Natural killer cell (primary cell): Measurements from ENCODE around the gene CHTF18. TPM values are rescaled to one million over a fixed set of nuclear protein-coding genes. Genes with fewer than 3 reads are reported as not detected.

Experiments
- ATAC-seq, 3 donors: fragments of 150-1000 bp in 2 of 3; fragments of 200-7000 bp in 1 of 3; cut with Tn5 transposase; 1 replicate in 1 of 3; 2 replicates in 2 of 3; pipeline ENCODE4 v1.10.0; 2021; ENCODE audit warnings: mild to moderate bottlenecking in 2 of 3, moderate library complexity in 2 of 3
- DNase-seq, 2 donors: peaks; one replicate each; pipeline versions ENCODE4 v3.0.0 to v3.0.0-alpha.2; 2013 to 2021; ENCODE audit warnings: mixed read lengths in 1 of 2
- H3K27ac ChIP-seq: one replicate; pipeline ENCODE4 v1.5.1; 2013; ENCODE audit warnings: mild to moderate bottlenecking, low read length
- H3K27me3 ChIP-seq: one replicate; pipeline ENCODE4 v1.6.1; 2013; ENCODE audit warnings: low read length; ENCODE audit not compliant: control insufficient read depth, insufficient read depth
- H3K36me3 ChIP-seq: one replicate; pipeline ENCODE4 v1.6.1; 2013; ENCODE audit warnings: low read length; ENCODE audit not compliant: control insufficient read depth, insufficient read depth
- H3K4me1 ChIP-seq: one replicate; pipeline ENCODE4 v1.6.1; 2013; ENCODE audit warnings: low read length; ENCODE audit not compliant: control insufficient read depth, insufficient read depth
- H3K4me3 ChIP-seq: one replicate; pipeline ENCODE4 v1.5.1; 2013; ENCODE audit warnings: low read length
- H3K9me3 ChIP-seq: one replicate; pipeline ENCODE4 v1.6.1; 2013; ENCODE audit warnings: low read length; ENCODE audit not compliant: control insufficient read depth, insufficient read depth
- H3K27ac Mint-ChIP-seq, 2 donors: one replicate each; pipeline ENCODE4 v1.8.0; 2022; ENCODE audit warnings: mild to moderate bottlenecking in 2 of 2, mixed read lengths in 2 of 2, moderate library complexity in 1 of 2
- H3K27me3 Mint-ChIP-seq, 2 donors: one replicate each; pipeline ENCODE4 v1.8.0; 2022; ENCODE audit warnings: low read depth in 2 of 2, mixed read lengths in 2 of 2
- H3K36me3 Mint-ChIP-seq: one replicate; pipeline ENCODE4 v1.8.0; 2022; ENCODE audit warnings: mixed read lengths
- H3K4me1 Mint-ChIP-seq, 2 donors: one replicate each; pipeline ENCODE4 v1.8.0; 2022; ENCODE audit warnings: mixed read lengths in 2 of 2
- H3K4me3 Mint-ChIP-seq: one replicate; pipeline ENCODE4 v1.8.0; 2022; ENCODE audit warnings: mild to moderate bottlenecking, moderate library complexity, mixed read lengths
- H3K9me3 Mint-ChIP-seq, 2 donors: one replicate each; pipeline ENCODE4 v1.8.0; 2022; ENCODE audit warnings: mixed read lengths in 2 of 2
- WGBS: methylation state at CpG from one replicate; pipeline ENCODE4 v1.1.7; 2013; ENCODE audit warnings: missing lambda C conversion rate; ENCODE audit not compliant: insufficient coverage; 5-methylcytosine and 5-hydroxymethylcytosine counted together
- intact Hi-C: fragments of 100-400 bp; cut with micrococcal nuclease; formaldehyde crosslinking; loops from one replicate; pipeline ENCODE4 v1.14.2; 2022
- total RNA-seq, 4 donors: library from RNA; stranded (reverse); fragments of 120-200 nt in 1 of 4; gene quantifications; one replicate each; pipeline versions ENCODE4 v1.2.3 to v1.2.4, GENCODE V29; 2013 to 2022
- TF ChIP-seq, protein P1 (sequence below): fragments of 200-600 bp; IDR thresholded peaks from one replicate; pipeline ENCODE4 v1.8.0; 2022; ENCODE audit warnings: antibody characterized with exemption

The CHTF18 gene
- total RNA-seq, 3 donors from 2014 or later (not counting 1 experiment from before 2014, with no cell fraction given): 26.7 to 52.4 (median 40.5) TPM

DNA sequence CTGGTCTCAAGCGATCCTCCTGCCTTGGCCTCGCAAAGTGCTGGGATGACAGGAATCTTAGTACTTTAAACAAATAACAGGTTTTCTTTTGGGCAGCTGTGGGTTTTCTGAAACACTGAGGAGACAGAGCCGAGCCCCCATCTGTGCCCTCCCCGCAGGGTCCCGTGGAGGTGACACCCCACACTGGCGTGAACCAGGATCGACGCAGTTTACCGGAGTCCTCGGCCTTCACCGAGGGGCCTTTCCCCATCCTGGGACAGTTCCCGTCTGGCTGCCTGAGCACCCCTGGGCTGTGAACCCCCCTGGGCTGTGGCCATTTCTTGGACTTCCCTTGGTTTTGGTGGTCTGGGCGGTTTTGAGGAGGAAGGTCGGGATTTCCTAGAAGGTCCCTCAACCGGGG, 27.4 kb downstream of the CHTF18 start:
- no peak overlapping the region for H3K27ac ChIP-seq
- Mint-ChIP-seq H3K36me3 (no peaks in the 10 kb centered on the region), H3K4me3 (no peak overlapping the region), H3K4me1 (peaks cover 0 to 5% of the 10 kb centered on the region in 2 donors), H3K27me3 (peaks cover 13 to 22% of the 10 kb centered on the region in 2 donors), H3K9me3 (no peaks in the 10 kb centered on the region), H3K27ac (no peak overlapping the region)
- intact Hi-C loops: no loop called here
- H3K9me3 ChIP-seq: no peaks in the 10 kb centered on the region
- 90% methylated on average over 15 of the region's 15 CpGs for WGBS
- peaks cover 16% of the 10 kb centered on the region for H3K27me3 ChIP-seq
- TF ChIP-seq, protein P1, sequence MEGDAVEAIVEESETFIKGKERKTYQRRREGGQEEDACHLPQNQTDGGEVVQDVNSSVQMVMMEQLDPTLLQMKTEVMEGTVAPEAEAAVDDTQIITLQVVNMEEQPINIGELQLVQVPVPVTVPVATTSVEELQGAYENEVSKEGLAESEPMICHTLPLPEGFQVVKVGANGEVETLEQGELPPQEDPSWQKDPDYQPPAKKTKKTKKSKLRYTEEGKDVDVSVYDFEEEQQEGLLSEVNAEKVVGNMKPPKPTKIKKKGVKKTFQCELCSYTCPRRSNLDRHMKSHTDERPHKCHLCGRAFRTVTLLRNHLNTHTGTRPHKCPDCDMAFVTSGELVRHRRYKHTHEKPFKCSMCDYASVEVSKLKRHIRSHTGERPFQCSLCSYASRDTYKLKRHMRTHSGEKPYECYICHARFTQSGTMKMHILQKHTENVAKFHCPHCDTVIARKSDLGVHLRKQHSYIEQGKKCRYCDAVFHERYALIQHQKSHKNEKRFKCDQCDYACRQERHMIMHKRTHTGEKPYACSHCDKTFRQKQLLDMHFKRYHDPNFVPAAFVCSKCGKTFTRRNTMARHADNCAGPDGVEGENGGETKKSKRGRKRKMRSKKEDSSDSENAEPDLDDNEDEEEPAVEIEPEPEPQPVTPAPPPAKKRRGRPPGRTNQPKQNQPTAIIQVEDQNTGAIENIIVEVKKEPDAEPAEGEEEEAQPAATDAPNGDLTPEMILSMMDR: no peak
- H3K4me3 ChIP-seq: no peak overlapping the region
- H3K36me3 ChIP-seq: no peaks in the 10 kb centered on the region
- no peak for ATAC-seq
- H3K4me1 ChIP-seq: peaks cover 10% of the 10 kb centered on the region
- DNase-seq: no peak

DNA sequence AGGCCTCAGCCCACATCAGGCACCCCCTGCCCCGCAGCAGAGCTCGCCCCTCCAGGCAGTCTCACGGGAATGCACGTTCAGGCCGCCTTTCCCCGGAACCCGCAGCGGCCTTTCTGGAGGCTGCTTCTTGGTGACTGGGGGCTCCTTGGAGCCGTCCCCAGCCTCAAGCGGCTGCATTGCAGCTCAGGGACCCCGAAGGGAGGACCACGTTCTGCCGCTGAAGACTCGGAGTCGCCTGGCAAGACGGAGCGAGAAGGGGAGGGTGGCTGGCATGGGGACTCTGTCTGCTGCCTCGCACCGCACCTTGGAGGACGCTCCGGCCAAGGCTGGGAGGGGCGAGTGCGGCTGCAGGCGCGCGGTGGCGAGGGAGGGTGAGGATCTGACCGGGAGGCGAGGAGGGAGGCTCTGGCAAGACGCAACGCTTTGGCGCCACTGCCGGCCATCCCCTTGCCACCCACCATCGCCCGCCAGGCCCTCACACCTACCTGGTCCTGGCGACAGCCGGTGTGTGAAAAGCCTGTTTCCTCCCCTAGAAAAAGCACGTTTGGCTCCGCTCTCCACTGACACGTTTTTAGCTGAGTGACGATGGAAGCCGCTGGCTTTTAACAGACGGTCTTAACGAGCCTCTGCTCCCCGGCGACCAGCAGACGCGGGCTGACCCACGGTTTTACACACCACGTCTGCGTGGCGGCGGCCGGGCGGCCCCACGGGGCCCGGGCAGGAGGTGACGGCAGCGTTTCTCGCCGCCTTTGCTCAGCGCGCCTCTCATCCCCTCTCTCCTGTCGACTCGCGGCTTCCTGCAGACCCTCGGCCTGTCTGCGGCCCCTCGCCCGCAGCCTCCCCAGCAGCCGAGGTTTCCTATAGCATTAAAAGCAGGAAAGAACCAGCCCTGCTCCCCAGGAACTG, 28.8 kb downstream of the CHTF18 start:
- H3K36me3 Mint-ChIP-seq: no peaks in the 10 kb centered on the region
- H3K9me3 Mint-ChIP-seq: no peaks in the 10 kb centered on the region
- peaks cover 7 to 17% of the 10 kb centered on the region in 2 donors for H3K27me3 Mint-ChIP-seq
- no peak overlapping the region for H3K27ac Mint-ChIP-seq
- DNase-seq: no peak
- peaks cover 0 to 5% of the 10 kb centered on the region in 2 donors for H3K4me1 Mint-ChIP-seq
- no peak overlapping the region for H3K27ac ChIP-seq
- peak in 1 of 3 donors; percentile 24 for ATAC-seq
- H3K9me3 ChIP-seq: no peaks in the 10 kb centered on the region
- WGBS: 66% methylated on average over 71 of the region's 71 CpGs
- intact Hi-C loops: no loop called here
- H3K4me3 Mint-ChIP-seq: no peak overlapping the region
- no peaks in the 10 kb centered on the region for H3K36me3 ChIP-seq
- H3K4me3 ChIP-seq: no peak overlapping the region
- H3K4me1 ChIP-seq: peaks cover 10% of the 10 kb centered on the region
- TF ChIP-seq, protein P1: no peak
- peaks cover 14% of the 10 kb centered on the region for H3K27me3 ChIP-seq

DNA sequence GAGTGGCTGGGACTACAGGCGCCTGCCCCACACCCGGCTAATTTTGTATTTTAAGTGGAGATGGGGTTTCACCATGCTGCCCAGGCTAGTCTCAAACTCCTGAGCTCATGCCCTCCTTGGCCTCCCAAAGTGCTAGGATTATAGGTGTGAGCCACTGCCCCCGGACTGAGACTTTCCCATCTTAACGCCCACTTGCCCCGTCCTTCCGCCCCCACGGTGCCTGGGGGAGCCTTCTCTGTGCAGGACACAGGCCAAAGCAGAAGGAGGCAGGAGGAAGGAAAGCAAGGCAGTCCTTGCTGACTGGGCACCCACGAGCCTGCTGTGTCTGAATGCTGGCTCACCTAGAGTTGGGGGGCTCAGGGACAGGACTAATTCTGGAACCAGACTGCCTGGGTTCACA, 29.7 kb downstream of the CHTF18 start:
- Mint-ChIP-seq H3K4me1 (peaks cover 0 to under 1% of the 10 kb centered on the region in 2 donors), H3K36me3 (no peaks in the 10 kb centered on the region), H3K27me3 (peaks cover 1 to 12% of the 10 kb centered on the region in 2 donors), H3K4me3 (no peak overlapping the region), H3K9me3 (no peaks in the 10 kb centered on the region), H3K27ac (no peak overlapping the region)
- WGBS: 88% methylated on average over 8 of the region's 8 CpGs
- ATAC-seq (no peak), DNase-seq (no peak)
- Histone ChIP-seq H3K27ac (no peak overlapping the region), H3K27me3 (peaks cover 11% of the 10 kb centered on the region), H3K4me3 (no peak overlapping the region), H3K36me3 (no peaks in the 10 kb centered on the region), H3K4me1 (peaks cover 9% of the 10 kb centered on the region), H3K9me3 (no peaks in the 10 kb centered on the region)
- intact Hi-C loops: no loop called here
- TF ChIP-seq, protein P1: no peak
